ENCODE results near the gene DAGLA. TPM values are rescaled to one million over a fixed set of nuclear protein-coding genes. Genes with fewer than 3 reads are reported as not detected.
"Not testable (repeated sequence)": the region's sequence is repeated elsewhere in the genome, so short reads cannot be mapped to it uniquely, and the experiment has no call there.

Gene DAGLA
- total and polyA plus RNA-seq, 8 donors: 3.7 to 6.9 (median 5.2) TPM

DNA sequence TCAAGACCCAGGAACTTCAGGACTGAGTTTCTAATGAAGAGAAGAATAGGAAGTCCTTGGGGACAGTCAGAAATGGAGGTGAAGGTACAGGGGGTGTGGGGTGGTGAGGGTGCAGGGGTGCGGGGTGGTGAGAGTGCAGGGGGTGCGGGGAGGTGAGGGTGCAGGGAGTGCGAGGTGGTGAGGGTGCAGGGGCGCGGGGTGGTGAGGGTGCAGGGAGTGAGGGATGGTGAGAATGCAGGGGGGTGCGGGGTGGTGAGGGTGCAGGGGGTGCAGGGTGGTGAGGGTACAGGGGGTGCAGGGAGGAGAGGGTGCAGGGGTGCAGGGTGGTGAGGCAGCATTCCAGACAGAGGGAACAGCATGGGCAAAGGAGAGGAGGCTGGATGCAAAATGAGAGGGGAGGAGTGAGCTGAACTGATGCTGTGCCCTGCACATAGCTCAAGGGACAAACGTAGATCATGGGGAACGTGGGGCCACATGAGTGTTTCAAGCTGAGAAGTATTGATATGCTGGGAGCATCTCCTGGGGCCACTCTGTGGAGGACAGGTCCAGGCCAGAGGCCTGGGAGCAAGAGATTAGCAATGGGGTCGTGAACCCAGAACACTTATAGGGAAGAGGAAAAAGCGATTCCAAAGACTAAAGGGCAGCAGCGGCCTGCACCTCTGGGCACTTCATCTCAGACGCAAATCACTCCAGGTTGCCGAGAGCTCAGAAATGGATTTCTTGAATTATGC, 23.7 kb upstream of the DAGLA start:
- no peaks in the 10 kb centered on the region for H3K36me3 ChIP-seq
- intact Hi-C loops (cut with DNase I): no loop called here
- ATAC-seq: no peak

DNA sequence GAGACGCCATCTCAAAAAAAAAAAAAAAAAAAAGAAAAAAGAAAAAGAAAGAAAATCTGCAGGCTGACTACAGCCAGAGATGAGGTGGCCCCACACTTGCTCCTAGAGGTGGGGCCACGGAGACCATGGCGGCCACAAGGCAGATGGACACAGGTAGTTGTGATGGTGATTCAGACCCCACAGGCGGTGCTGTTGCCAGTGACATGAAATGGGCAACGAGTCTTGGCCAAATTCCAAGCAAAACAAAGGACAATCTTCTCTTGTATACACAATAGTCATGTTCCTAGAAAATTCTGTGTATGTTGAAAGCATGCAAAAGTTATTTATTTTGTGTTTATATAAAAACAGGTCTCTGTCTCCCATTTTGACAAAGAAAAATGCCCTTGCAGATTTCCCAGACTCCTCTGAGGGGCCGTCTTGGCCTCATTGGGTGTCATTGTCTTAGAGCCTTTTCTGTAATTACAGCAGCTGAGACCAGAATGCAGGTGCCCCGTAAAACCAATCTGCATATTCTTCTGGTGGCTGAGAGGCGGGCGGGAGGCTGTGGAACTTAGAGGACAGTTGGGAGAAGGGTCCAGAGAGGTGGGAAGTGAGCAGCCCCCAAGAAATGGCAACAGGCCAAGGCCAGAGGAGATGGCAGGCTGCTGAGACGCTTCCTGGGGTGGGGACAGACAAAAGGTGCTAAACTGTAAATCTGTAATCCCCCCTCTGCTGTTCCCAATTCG, 22.5 kb upstream of the DAGLA start:
- TF ChIP-seq, protein P1, sequence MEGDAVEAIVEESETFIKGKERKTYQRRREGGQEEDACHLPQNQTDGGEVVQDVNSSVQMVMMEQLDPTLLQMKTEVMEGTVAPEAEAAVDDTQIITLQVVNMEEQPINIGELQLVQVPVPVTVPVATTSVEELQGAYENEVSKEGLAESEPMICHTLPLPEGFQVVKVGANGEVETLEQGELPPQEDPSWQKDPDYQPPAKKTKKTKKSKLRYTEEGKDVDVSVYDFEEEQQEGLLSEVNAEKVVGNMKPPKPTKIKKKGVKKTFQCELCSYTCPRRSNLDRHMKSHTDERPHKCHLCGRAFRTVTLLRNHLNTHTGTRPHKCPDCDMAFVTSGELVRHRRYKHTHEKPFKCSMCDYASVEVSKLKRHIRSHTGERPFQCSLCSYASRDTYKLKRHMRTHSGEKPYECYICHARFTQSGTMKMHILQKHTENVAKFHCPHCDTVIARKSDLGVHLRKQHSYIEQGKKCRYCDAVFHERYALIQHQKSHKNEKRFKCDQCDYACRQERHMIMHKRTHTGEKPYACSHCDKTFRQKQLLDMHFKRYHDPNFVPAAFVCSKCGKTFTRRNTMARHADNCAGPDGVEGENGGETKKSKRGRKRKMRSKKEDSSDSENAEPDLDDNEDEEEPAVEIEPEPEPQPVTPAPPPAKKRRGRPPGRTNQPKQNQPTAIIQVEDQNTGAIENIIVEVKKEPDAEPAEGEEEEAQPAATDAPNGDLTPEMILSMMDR (IDR thresholded peaks at IDR 0.05): no peak
- FAIRE-seq: no peak
- peak in 4 of 6 donors; percentile 37 to 65 (median 58) for DNase-seq
- no peaks in the 10 kb centered on the region for H3K27me3 ChIP-seq
- H3K4me3 ChIP-seq: no peak overlapping the region
- peak; percentile 42 to 65 (median 58) for ATAC-seq
- intact Hi-C loops (cut with DNase I): no loop called here
- H3K36me3 ChIP-seq: no peaks in the 10 kb centered on the region
- WGBS, 2 donors: 48 to 53% methylated on average over 11 of the region's 11 CpGs
- H3K4me1 ChIP-seq: peaks cover 0 to 5% (median 3%) of the 10 kb centered on the region in 3 donors
- H3K27ac ChIP-seq: peak overlapping the region in 1 of 4 donors; percentile 3
- H3K9me3 ChIP-seq: no peaks in the 10 kb centered on the region

More for the DNA sequence above, 23.7 kb upstream of the DAGLA start:
- no peak overlapping the region for H3K4me3 ChIP-seq
- H3K4me1 ChIP-seq: peaks cover 0 to 5% (median 3%) of the 10 kb centered on the region in 3 donors
- TF ChIP-seq, protein P1 (IDR thresholded peaks at IDR 0.05): no peak
- no peaks in the 10 kb centered on the region for H3K27me3 ChIP-seq
- H3K27ac ChIP-seq: no peak overlapping the region
- DNase-seq (no peak), FAIRE-seq (no peak)
- WGBS, 2 donors: 89 to 90% methylated on average over 13 of the region's 13 CpGs
- H3K9me3 ChIP-seq: no peaks in the 10 kb centered on the region

DNA sequence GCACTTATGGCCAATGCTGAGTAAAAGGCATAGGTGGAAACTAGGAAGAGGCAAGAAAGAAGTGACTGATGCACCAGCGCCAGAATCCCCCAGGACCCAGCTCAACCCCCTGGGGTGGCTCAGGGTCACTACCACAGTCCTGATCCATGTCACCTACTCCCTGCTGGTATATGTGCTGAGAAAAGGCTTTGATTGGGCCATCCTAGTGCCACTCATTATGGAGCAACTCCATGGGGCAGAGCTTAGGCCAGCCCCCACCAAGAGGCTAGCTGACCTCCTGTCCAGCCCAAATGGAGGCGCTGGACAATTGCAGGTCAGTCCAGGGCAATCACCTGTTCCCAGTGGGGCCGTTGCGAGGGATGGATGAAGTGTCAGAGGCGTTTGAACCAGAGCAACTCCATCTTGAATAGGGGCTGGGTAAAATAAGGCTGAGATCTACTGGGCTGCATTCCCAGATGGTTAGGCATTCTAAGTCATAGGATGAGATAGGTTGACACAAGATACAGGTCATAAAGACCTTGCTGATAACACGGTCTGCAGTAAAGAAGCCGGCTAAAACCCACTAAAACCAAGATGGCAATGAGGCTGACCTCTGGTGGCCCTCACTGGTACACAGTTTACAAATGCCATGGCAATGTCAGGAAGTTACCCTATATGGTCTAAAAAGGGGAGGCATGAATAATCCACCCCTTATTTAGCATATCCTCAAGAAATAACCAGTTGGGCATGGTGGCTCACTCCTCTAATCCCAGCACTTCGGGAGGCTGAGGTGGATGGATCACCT, 20.6 kb upstream of the DAGLA start:
- FAIRE-seq (no peak), ATAC-seq (no peak), DNase-seq (no peak)
- Histone ChIP-seq H3K4me1 (peaks cover 0 to 5% (median 3%) of the 10 kb centered on the region in 3 donors), H3K27me3 (no peaks in the 10 kb centered on the region), H3K4me3 (no peak overlapping the region), H3K27ac (no peak overlapping the region), H3K9me3 (no peaks in the 10 kb centered on the region), H3K36me3 (no peaks in the 10 kb centered on the region)
- 83 to 88% methylated on average over 8 of the region's 8 CpGs for WGBS, 2 donors
- TF ChIP-seq, protein P1 (IDR thresholded peaks at IDR 0.05): no peak
- intact Hi-C loops (cut with DNase I): no loop called here

DNA sequence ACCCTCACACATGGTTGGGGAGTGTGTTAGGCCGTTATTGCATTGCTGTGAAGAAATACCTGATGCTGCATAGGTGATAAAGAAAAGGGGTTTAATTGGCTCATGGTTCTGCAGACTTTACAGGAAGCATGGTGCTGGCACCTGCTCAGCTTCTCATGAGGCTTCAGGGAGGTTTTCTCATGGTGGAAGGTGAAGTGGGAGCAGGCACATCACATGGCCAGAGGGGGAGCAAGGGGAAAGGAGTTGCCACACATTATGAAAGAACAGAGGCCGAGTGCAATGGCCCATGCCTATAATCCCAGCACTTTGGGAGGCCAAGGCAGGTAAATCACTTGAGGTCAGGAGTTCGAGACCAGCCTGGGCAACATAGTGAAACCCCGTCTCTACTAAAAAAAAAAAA, 19.2 kb upstream of the DAGLA start:
- H3K27ac ChIP-seq; H3K4me3 ChIP-seq; H3K36me3 ChIP-seq; H3K27me3 ChIP-seq; intact Hi-C loops (cut with DNase I); H3K4me1 ChIP-seq; H3K9me3 ChIP-seq; FAIRE-seq: not testable (repeated sequence)
- 46 to 57% methylated on average over 3 to 4 of the region's 4 CpGs for WGBS, 2 donors
- ATAC-seq (peak; percentile 79 to 88 (median 85)), DNase-seq (peak in 4 of 6 donors; percentile 75 to 86 (median 81))

DNA sequence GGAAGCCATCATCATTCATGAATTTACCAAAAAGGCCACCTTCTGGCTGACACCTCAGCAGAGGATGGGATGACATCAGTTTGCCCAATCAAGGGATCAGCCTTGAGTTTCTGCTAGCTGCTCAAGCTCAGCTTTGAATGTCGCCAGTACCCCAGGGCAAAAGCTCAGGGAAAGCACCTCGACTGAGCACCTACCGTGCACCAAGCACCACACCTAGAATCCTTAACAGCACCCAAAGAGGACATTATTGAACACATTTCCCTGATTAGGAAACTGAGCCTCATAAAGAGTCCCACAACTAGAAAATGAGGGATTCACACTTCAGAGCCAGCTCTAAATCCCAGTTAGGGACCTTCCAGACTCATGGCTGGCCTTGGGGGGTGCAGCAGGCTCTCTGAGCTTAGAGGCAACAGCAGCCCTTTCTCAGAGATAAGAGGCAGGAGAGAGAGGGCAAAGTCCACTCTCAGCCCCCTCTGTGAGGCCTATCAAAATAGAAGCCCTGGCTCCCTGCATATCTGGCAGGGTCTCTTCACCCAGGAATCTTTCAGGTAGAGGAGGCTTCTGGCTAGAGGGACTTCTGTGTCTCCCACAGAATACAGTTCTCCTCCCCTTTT, 13.4 kb upstream of the DAGLA start:
- Histone ChIP-seq H3K9me3 (no peaks in the 10 kb centered on the region), H3K27me3 (no peaks in the 10 kb centered on the region), H3K36me3 (no peaks in the 10 kb centered on the region), H3K4me3 (peak overlapping the region in 2 of 4 donors; percentile 10 to 15), H3K27ac (peak overlapping the region; percentile 24 to 80 (median 52)), H3K4me1 (peaks cover 10 to 19% (median 15%) of the 10 kb centered on the region in 3 donors)
- peak; percentile 83 to 90 (median 88) for ATAC-seq
- FAIRE-seq: no peak
- TF ChIP-seq, protein P1 (IDR thresholded peaks at IDR 0.05): no peak
- intact Hi-C loops (cut with DNase I): no loop called here
- DNase-seq: peak in 4 of 6 donors; percentile 73 to 90 (median 80)
- WGBS, 2 donors: 24 to 36% methylated on average over 3 of the region's 3 CpGs

All from pancreas (tissue), 10 donors.